ENCODE data around the gene SGMS2.
"Not testable (repeated sequence)": the region's sequence is repeated elsewhere in the genome, so short reads cannot be mapped to it uniquely, and the experiment has no call there.

The SGMS2 gene

GRCh38 chr4:107916623-107917022, 91.9 kb downstream of the SGMS2 start:
- DNase-seq = no peak

- no peak for DNase-seq
Observed at GRCh38 chr4:107917500-107917899, 92.8 kb downstream of the SGMS2 start.

GRCh38 chr4:107922486-107923473, 98.0 kb downstream of the SGMS2 start:
- no peak for DNase-seq

- not testable (repeated sequence) for DNase-seq
Observed at GRCh38 chr4:107925713-107926112, 101.0 kb downstream of the SGMS2 start.

- DNase-seq = not testable (repeated sequence)
Observed at GRCh38 chr4:107926875-107927274, 102.1 kb downstream of the SGMS2 start.

GRCh38 chr4:107930821-107931774, 106.4 kb downstream of the SGMS2 start, which contains the start of gene CYP2U1:
TSS of gene CYP2U1 (plus strand) at chr4:107931549. CDS start at chr4:107931644, 95 bp downstream.
- DNase-seq = peak; percentile 79

- DNase-seq = peak; percentile 24
Observed at GRCh38 chr4:107931775-107932321, 107.1 kb downstream of the SGMS2 start.

GRCh38 chr4:107935246-107935645, 110.5 kb downstream of the SGMS2 start:
- no peak for DNase-seq

GRCh38 chr4:107937040-107937439, 112.3 kb downstream of the SGMS2 start:
- DNase-seq = no peak

GRCh38 chr4:107939307-107939706, 114.6 kb downstream of the SGMS2 start:
- no peak for DNase-seq

GRCh38 chr4:107945809-107946208, 121.1 kb downstream of the SGMS2 start:
- no peak for DNase-seq

GRCh38 chr4:107950746-107951540, 126.2 kb downstream of the SGMS2 start:
- no peak for DNase-seq

- DNase-seq = no peak
Observed at GRCh38 chr4:107951551-107951950, 126.8 kb downstream of the SGMS2 start.

- no peak for DNase-seq
Observed at GRCh38 chr4:107956011-107956410, 131.3 kb downstream of the SGMS2 start.

Data from activated gamma-delta T cell (primary cell).